GM13977 (cell line): Measurements from ENCODE around the gene CIC.
"Not testable (repeated sequence)": the region's sequence is repeated elsewhere in the genome, so short reads cannot be mapped to it uniquely, and the experiment has no call there.

Experiments
- DNase-seq: peaks from one replicate; pipeline ENCODE4 v3.0.0; 2012; ENCODE audit warnings: low spot score
- CTCF ChIP-seq: IDR thresholded peaks from 2 replicates; pipeline ENCODE4 v1.5.1; 2012; ENCODE audit warnings: mild to moderate bottlenecking, control low read depth; ENCODE audit not compliant: insufficient read depth; ENCODE audit errors: extremely low read depth, missing control alignments
- in situ Hi-C: fragments of 300-500 bp; cut with MboI; formaldehyde crosslinking; loops from one replicate; pipeline ENCODE4 v1.12.0; 2022; ENCODE audit warnings: low sequenced_read_pairs, low pct_unique_long_range_greater_than_20kb, mixed read lengths, inconsistent platforms; ENCODE audit not compliant: unreplicated experiment

The CIC gene

GRCh38 chr19:42335971-42336370, 66.9 kb downstream of the CIC start:
- DNase-seq: no peak
- TF ChIP-seq CTCF: no peak
- in situ Hi-C loops: no loop called here

DNA sequence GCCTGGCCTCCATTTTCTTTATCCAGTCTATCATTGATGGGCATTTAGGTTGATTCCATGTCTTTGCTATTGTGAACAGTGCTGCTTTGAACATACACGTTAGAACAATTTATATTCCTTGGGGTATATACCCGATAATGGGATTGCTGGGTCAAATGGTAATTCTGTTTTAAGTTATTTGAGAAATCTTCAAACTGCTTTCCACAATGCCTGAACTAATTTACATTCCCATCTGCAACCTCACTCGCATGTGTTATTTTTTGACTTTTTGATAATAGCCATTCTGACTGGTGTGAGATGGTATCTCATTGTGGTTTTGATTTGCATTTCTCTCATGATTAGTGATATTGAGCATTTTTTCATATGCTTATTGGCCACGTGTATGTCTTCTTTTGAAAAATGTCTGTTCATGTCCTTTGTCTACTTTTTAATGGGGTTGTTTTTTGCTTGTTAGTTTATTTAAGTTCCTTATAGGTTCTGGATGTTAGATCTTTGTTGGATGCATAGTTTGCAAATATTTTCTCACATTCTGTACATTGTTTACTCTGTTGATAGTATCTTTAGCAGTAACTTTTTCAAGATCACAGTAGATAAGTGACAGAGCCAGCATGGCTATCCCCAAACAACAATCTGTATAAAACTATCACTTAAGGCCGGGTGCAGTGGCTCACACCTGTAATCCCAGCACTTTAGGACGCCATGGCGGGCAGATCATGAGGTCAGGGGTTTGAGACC, 70.2 kb downstream of the CIC start:
- DNase-seq, in situ Hi-C loops: not testable (repeated sequence)

- DNase-seq, in situ Hi-C loops: not testable (repeated sequence)
Measured at GRCh38 chr19:42339922-42340321, 70.9 kb downstream of the CIC start.

DNA sequence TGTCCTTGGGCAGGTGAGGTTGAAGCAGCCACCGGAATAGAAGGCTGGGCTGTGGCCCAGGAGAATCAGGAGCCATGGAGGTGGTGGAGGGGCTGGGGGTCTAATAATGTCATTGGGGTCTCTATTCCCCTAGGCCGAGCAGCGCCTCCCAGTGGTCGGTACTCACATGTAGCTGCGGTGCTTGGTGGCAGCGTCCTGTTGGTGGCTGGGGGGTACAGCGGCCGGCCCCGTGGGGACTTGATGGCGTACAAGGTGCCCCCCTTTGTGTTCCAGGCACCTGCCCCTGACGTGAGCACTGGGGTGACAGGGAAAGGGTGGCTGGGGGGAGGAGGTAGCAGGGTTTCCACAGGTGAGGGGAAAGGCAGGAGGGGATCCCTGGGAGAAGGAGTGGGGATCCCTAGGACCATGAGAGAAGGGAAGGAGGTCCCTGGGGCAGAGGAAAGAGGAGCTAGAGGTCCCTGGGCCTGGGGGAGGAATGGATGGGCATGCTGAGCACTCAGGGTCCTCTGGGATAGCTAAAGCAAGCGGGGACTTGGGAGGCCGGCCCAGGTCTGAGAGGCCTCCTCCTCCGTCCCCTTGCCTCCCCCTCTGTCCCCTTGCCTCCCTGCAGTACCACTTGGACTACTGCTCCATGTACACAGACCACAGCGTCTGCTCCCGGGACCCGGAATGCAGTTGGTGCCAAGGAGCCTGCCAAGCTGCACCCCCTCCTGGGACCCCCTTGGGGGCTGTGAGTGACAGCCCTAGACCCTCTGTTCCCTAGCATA, 74.5 kb downstream of the CIC start:
- TF ChIP-seq CTCF: no peak
- DNase-seq: no peak
- in situ Hi-C loops: no loop called here

DNA sequence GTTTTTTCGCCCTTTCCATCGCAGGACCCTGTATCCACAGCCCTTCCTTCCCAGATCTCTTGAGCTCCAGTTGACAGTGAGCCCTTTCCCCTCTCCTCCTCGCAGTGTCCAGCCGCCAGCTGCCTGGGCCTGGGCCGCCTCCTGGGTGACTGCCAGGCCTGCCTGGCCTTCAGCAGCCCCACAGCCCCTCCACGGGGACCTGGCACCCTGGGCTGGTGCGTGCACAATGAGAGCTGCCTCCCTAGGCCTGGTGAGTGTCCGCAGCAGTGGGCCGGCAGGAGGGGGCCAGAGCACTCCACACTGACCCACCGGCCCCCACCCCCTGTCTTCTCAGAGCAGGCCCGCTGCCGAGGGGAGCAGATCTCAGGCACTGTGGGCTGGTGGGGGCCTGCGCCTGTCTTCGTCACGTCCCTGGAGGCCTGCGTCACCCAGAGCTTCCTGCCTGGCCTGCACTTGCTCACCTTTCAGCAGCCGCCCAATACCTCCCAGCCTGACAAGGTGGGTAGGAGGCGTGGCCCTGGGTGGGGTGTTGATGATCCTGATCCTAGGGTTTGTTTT, 75.4 kb downstream of the CIC start:
- DNase-seq: no peak
- no peak for TF ChIP-seq CTCF
- in situ Hi-C loops: no loop called here
